Raji (cell line): ENCODE results near the gene SPATA13.

Source experiments
- POLR2A ChIP-seq: IDR thresholded peaks from 2 replicates; pipeline ENCODE4 v1.6.1; 2011; ENCODE audit warnings: low read depth, low read length, control low read depth; ENCODE audit not compliant: insufficient read depth

SPATA13 gene

DNA sequence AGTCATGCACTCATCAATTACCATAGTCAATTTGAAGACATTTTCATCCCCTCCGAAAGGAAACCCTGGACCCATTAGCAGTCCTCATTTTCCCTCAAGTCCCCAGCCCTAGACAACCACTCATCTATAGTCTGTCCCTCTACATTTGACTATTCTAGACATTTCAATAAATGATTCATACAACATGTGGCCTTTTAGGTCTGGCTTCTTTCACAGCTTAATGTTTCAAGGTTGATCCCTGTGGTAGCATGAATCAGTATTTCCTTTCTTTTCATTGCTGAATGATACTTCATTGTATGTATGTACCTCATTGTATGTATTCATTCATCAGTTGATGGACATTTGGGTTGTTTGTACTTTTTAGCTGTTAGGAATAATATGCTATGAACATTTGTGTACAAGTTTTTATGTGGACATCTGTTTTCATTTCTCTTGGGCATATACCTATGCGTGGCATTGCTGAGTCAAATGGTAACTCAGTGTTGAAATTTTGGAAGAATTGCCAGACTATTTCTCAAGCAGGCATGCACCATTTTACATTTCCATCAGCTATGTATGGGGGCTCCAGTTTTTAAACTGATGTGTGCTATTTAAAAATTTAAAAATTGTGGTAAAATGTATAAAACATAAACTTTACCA is 18.4 kb downstream of the SPATA13 start:
- no peak for TF ChIP-seq POLR2A

DNA sequence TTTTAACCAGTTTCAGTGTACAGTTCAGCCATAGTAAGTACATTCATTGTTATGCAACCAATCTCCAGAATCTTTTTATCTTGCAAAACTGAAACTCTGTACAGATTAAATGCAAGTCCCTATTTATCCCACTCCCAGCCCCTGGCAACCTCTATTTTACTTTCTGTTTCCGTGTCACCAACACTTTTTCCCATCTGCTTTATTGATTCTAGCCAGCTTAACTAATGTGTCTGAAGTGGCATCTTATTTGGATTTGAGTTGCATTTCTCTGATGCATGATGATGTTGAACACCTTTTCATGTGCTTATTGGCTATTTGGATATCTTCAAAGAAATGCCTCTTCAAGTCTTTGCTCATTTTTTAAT is 18.9 kb downstream of the SPATA13 start:
- TF ChIP-seq POLR2A = no peak

DNA sequence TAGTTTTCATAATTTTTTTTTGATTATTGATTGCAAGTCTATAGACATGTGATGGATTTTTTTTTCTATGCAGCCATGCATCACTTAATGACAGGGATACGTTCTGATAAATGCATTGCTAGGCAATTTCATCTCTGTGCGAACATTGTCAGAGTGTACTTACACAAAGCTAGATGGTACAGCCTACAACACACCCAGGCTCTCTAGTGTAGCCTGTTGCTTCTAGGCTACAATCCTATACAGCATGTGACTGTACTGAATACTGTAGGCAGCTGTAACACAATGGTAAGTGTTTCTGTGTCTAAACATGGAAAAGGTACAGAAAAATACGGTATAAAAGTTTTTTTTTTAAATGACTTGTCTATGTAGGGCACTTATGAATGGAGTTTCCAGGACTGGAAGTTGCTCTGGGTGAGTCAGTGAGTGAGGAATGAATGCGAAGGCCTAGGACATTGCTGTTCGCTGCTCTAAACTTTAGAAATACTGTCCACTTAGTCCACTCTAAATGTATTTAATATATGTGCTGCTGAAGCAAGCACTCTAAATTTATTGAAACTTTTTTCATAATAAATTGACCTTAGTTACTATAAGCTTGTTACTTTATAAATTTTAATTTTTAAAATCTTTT is 20.3 kb downstream of the SPATA13 start:
- no peak for TF ChIP-seq POLR2A

DNA sequence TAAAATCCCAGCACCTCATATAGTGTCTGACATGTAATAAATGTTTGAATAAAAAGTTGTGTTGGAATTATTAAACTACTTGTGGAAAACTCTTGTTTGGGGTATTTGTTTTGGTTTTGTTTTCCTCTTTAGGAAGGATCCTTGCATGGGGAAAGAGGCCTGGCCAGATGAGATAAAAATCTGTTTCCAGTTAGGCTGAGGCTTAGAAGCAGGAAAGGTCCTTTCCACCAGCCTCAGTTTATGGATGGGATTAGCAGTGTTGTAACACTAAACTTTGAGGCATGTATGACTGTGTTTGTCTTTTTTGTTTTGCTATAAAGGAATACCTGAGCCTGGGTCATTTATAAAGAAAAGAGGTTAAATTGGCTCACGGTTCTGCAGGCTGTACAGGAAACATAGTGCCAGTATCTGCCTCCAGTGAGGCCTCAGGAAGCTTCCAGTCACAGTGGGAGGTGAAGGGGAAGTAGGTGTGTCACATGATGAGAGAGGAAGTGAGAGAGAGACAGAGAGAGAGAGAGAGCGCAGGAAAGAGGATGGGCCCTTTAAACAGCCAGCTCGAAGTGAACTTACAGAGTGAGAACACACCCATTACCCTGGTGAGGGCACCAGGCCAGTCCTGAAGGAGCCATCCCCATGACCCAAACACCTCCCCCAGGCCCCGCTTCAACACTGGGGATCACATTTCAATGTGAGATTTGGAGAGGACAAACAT is 21.6 kb downstream of the SPATA13 start:
- no peak for TF ChIP-seq POLR2A

DNA sequence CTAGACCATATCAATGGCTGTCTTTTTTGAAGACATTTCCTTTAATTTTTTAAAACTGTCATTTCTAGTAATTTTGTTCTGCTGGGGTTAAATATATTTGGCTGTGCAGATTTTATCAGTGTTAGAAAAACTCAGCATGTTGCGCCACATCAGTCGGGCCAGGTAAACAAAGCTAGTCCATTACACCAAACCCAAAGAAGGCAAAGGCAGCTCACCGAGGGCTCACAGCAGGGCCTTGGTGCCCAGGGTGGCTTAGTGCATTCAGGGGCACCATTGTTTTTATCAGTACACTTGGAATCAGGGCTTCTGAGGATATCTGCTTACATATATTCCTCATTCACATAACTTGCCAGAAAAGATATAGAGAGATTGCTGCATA is 22.2 kb downstream of the SPATA13 start:
- TF ChIP-seq POLR2A = no peak

DNA sequence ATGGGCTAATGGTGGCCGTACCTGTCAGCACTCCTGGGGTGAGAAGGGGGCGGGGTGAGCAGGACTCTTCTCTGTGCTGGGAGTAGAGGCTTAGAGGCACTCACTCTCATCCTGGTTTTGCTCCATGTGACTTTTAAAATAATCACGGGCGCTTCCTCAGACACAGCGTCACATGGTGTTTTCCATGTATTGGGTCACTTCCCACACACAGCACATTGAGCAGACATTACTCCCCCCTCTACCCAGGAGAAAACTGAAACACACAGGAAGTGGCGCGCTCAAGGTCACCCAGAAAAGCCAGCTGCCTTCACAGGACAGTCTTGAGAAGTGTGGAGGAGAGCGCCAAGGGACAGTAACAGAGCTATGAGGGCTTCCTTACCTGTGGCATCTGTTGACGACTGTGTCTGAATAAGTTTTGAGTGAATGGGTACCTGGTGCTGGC is 23.2 kb downstream of the SPATA13 start:
- no peak for TF ChIP-seq POLR2A

DNA sequence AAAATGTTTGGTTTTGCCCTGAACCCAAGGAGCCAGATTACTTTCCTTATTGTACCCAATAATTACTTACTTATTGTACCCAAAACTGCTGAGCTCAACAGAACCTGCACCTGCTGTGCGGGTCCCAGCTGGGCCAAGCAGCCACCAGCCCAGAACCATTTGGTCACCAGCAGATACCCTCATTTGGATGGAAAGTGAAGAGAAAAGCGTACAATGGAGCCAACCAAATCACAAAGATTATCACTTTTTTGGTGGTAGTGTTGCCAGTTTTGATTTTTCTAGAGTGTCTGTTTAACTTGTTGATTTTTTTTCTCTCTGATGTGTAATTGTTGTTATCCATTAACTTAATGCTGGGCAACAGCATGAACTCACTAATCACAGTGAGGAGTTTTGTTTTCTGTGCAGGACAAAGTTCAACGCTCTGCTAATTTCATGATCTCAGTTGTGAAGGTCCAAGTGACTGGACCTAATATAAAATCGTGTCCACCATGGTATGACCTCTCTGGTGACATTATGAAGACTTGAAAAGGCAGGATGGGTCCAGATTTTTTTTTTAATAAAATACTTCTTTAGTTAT is 23.8 kb downstream of the SPATA13 start:
- no peak for TF ChIP-seq POLR2A

DNA sequence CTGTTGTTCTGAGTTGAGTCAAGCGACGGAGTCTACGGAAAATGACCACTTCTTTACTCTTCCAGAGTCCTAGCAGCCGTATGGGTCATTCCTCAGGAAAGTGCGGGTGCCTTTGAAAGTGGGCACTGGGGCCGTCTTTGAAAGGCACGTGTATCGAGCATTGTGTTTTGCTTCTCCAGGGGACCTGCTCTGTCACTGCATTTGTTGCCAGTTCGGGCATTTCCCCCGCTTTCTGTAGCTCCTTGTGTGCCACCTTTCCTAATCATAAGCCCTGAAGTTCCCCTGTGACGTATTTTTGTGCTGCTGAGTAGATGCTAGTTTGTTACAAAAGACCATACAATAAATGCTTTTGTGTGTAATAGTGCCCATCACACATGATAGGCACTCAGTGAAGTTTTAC is 24.4 kb downstream of the SPATA13 start:
- no peak for TF ChIP-seq POLR2A

DNA sequence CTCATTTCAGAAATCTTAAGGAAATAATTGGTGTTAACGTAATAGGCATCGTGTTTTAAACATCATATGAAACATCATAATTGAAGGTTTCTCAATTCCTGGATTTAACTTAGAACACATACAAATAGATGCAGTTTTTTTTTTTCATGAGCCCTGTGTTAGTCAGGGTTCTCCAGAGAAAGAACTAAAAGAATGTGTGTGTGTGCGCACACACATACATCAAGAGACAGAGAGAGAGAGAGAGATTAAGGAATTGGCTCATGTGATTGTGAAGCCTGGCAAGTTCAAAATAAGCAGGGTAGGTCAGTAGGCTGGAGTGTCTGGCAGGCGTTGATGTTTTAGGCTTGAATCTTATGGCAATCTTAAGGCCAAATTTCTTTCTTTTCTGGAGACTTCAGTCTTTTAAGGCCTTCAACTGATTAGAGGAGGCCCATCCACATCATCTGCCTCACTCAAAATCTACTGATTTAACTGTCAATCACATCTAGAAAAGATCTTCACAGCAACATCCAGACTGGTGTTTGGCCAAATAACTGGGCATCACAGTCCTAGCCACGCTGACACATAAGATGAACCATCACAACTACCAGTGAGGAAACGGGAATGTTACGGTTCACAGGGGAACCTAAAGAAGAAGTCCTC is 25.2 kb downstream of the SPATA13 start:
- TF ChIP-seq POLR2A = no peak

DNA sequence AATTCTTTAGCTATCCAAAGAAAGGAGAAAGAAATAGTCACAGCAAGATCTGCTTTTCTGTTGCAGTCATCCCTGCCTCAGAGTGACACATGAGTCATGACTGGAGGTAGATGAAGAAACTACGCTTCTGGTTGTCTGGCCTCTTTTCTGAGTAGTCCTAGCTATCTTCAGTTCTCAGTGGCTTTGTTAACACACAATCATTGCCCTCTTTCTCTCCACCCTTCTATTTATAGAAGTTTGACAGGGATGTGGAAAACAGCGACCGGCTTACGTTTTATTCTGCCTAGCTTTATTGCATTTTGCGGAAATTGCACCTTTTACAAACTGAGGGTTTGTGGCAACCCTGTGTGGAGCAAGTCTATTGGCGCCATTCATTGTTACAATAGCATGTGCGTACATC is 26.7 kb downstream of the SPATA13 start:
- TF ChIP-seq POLR2A = no peak

DNA sequence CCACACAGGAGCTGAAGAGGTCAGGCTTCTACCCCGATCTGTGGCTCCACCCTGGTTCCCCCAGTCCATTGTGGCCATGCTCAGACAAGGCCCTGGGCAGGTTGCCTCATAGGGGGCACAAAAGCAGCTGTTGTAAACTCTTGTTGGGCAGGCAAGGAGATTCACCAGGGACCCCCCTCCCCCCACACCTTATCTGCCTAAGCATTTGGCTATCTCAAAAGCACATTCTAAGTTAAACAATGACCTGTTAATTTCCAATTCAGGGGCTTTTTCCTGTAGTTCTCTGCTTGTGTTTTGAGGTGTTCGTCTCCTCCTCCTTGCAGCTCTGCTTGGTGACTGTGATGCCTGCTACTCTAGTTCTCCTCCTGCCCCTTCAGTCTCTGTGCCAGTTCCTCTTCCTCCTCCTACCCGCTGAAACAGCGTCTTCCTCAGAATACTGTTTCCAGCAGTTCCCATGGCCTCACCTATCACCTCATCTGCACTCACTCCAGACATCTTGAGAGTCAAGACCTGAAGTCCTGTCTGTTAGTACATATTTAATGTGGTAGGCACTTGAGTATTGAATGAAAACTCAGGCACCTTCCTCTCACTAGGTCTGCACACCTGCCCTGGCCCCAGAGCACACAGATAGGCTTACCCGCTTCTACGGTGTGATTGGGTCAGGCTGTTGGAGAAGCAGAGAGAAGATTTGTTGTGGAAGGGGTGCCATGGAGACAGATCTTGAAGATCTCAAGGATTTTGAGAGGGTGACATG is 31.7 kb downstream of the SPATA13 start:
- no peak for TF ChIP-seq POLR2A

DNA sequence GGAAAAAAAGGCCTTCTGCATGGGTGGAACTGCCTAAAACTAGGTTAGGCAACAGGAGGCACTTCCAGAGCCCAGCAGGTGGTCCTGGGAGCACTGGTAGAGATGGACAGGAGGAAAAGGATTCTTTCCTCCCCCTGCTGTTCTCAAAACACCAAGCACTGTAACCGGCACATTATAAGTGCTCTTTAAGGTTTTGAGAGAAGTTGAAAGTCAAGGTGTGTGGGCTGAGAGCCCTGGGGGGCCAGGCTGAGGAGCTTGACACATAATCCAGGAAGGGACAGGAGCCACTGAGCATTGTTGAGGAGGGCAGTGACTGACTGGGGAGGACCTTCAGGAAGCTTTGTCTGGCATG is 32.3 kb downstream of the SPATA13 start:
- no peak for TF ChIP-seq POLR2A

DNA sequence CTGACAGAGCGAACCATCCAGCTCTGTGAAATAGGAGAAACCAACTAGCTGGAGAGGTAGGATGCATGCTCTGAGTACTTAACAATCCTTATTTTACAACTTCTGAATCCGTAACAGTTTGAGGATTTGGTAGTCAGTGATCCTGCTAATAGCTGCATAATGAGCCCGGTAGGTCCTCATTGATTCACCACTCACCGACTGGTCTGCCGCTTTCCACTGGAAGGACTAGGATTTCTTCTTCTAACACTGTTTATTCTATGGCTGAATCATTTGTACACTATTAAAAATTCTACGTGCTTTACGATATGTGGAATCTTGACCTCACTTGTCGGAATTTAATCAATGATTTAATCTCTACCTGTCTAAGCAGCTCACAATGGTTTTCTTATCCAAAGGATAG is 33.9 kb downstream of the SPATA13 start:
- TF ChIP-seq POLR2A = no peak

DNA sequence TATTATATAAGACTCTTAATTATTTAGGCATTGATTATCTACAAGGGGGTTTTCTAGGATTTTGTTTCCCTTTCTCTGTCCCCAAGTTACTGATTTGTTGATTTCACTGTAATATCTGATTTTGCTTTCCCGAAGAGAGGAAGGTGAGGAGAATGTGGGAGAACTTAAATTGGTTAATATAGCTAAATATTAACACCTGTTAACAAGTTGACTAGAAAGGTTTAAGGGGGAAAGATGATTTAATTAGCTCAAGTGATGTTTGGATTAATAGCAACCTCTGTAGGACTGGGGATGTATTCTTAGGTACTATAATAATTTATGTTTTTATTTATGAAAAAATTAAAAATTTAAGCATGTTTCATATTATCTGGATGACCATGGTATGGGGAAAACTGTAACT is 35.1 kb downstream of the SPATA13 start:
- no peak for TF ChIP-seq POLR2A

DNA sequence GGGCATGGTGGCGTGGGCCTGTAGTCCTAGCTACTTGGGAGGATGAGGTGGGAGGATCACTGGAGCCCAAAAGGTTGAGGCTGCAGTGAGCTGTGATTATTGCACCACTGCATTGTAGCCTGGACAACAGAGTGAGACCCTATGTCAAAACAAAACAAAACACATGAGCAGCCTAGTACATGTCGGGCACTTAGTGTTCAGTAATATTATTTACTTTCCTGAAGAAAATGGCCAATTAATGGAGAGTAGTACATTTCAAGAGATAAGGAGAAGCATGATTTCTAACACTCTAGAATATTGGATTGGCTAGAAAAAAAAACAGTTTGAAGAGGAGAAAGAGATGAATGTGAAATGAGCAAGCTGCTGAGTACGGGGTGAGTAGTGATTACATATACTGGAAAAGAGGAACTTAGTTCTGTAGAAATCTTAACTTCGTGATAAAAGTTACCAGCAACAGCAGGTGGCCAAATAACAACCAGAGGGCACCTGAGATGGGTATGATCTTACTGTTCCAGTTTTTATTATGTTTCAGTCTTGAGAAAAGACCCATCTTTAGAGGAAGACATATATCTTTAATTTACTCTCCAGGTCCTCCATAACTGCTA is 36.2 kb downstream of the SPATA13 start:
- no peak for TF ChIP-seq POLR2A

DNA sequence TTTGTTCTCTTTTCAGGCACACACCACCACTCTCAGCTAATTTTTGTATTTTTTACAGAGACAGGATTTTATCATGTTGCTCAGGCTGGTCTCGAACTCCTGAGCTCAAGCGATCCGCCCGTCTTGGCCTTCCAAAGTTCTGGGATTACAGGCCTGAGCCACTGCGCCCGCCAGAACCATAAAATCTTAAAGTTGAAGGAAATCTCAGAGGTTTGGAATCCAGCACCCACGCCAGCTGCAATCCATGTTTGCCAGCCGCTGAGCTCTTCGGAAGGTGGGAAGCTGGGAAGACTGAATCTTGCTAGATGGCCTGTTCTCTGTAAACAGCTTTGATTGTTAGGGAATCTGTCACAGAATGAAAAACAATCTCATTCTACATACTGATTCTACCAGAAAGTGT is 38.5 kb downstream of the SPATA13 start:
- TF ChIP-seq POLR2A = no peak
